Choroid plexus epithelial cell (primary cell): ENCODE measurements around the gene AHNAK.

Source experiments
- DNase-seq: peaks from one replicate; pipeline ENCODE4 v3.0.0-alpha.2; 2010; ENCODE audit warnings: low read depth
- H3K4me3 ChIP-seq: 2 replicates; pipeline ENCODE4 v1.5.1; 2011; ENCODE audit warnings: low read depth, mild to moderate bottlenecking, control low read depth, low read length, moderate library complexity
- CTCF ChIP-seq: conservative IDR thresholded peaks from 2 replicates; pipeline ENCODE4 v1.5.1; 2011; ENCODE audit warnings: low read depth, mild to moderate bottlenecking, control low read depth, inconsistent platforms, low read length, moderate library complexity

The AHNAK gene

GRCh38 chr11:62546929-62547625 lies 471 bp upstream of the AHNAK start:
- peak overlapping the region; percentile 92 for H3K4me3 ChIP-seq
- no peak for TF ChIP-seq CTCF
- peak; percentile 64 for DNase-seq

- DNase-seq = peak; percentile 93
- H3K4me3 ChIP-seq = peak overlapping the region; percentile 92
- peak; percentile 23 for TF ChIP-seq CTCF
Observed at GRCh38 chr11:62545437-62546243, 966 bp downstream of the AHNAK start.

- H3K4me3 ChIP-seq = peak overlapping the region; percentile 92
- TF ChIP-seq CTCF = no peak
- DNase-seq = no peak
Observed at GRCh38 chr11:62544581-62545436, 1.8 kb downstream of the AHNAK start.

GRCh38 chr11:62543680-62544444 lies 2.7 kb downstream of the AHNAK start:
- DNase-seq = no peak
- no peak for TF ChIP-seq CTCF
- H3K4me3 ChIP-seq = peak overlapping the region; percentile 92

GRCh38 chr11:62542750-62543567 lies 3.6 kb downstream of the AHNAK start:
- TF ChIP-seq CTCF = peak; percentile 95
- peak; percentile 74 for DNase-seq
- peak overlapping the region; percentile 92 for H3K4me3 ChIP-seq
